GM23338 (cell line): ENCODE data around the gene KPNA4. TPM values are rescaled to one million over a fixed set of nuclear protein-coding genes. Genes with fewer than 3 reads are reported as not detected.

Experiments
- ATAC-seq: fragments of 200-7000 bp; cut with Tn5 transposase; 3 replicates; pipeline ENCODE4 v1.9.1; 2020
- DNase-seq: peaks from one replicate; pipeline ENCODE4 v3.0.0-alpha.2; 2015; ENCODE audit warnings: low spot score
- H2AFZ ChIP-seq: fragments of 200-600 bp; sonication (generic); 2 replicates; pipeline ENCODE4 v1.8.0; 2016; ENCODE audit warnings: antibody characterized with exemption, mild to moderate bottlenecking, moderate library complexity
- H3F3A ChIP-seq: fragments of 200-600 bp; sonication (generic); replicated peaks from 2 replicates; pipeline ENCODE4 v1.8.0; 2017; ENCODE audit warnings: antibody characterized with exemption, mixed run types, low read depth
- H3K27ac ChIP-seq: fragments of 200-600 bp; sonication (generic); 2 replicates; pipeline ENCODE4 v1.6.1; 2016; ENCODE audit warnings: low read depth
- H3K27me3 ChIP-seq: fragments of 200-600 bp; sonication (generic); 2 replicates; pipeline ENCODE4 v1.8.0; 2016; ENCODE audit warnings: mild to moderate bottlenecking, mixed run types, moderate library complexity; ENCODE audit not compliant: insufficient read depth
- H3K36me3 ChIP-seq: fragments of 200-600 bp; sonication (generic); 2 replicates; pipeline ENCODE4 v1.8.0; 2016; ENCODE audit warnings: mild to moderate bottlenecking; ENCODE audit not compliant: insufficient read depth
- H3K4me1 ChIP-seq: fragments of 200-600 bp; sonication (generic); 2 replicates; pipeline ENCODE4 v1.8.0; 2016; ENCODE audit warnings: mild to moderate bottlenecking, moderate library complexity; ENCODE audit not compliant: insufficient read depth
- H3K4me2 ChIP-seq: fragments of 200-600 bp; sonication (generic); 2 replicates; pipeline ENCODE4 v1.7.1; 2017; ENCODE audit warnings: mixed run types
- H3K4me3 ChIP-seq: fragments of 200-600 bp; sonication (generic); 2 replicates; pipeline ENCODE4 v1.6.1; 2016; ENCODE audit warnings: mixed run types
- H3K79me2 ChIP-seq: fragments of 200-600 bp; sonication (generic); replicated peaks from 2 replicates; pipeline ENCODE4 v1.8.0; 2017; ENCODE audit warnings: mild to moderate bottlenecking; ENCODE audit not compliant: insufficient read depth
- H3K9me2 ChIP-seq: fragments of 200-600 bp; sonication (generic); 2 replicates; pipeline ENCODE4 v1.8.0; 2017; ENCODE audit not compliant: insufficient read depth
- H4K20me1 ChIP-seq: fragments of 200-600 bp; sonication (generic); replicated peaks from 2 replicates; pipeline ENCODE4 v1.8.0; 2017; ENCODE audit warnings: mild to moderate bottlenecking; ENCODE audit not compliant: insufficient read depth
- H3K27ac Mint-ChIP-seq: 2 replicates; pipeline ENCODE4 v1.8.0; 2020; ENCODE audit warnings: inconsistent platforms, mild to moderate bottlenecking, moderate library complexity, mixed read lengths
- H3K27me3 Mint-ChIP-seq: 3 replicates; pipeline ENCODE4 v1.8.0; 2022; ENCODE audit warnings: low read depth, mild to moderate bottlenecking, moderate library complexity, mixed read lengths, inconsistent platforms; ENCODE audit not compliant: insufficient read depth, poor library complexity
- H3K36me3 Mint-ChIP-seq: 3 replicates; pipeline ENCODE4 v1.8.0; 2021; ENCODE audit warnings: low read depth, mild to moderate bottlenecking, inconsistent platforms, moderate library complexity, mixed read lengths
- H3K4me1 Mint-ChIP-seq: 3 replicates; pipeline ENCODE4 v1.8.0; 2020; ENCODE audit warnings: mild to moderate bottlenecking, inconsistent platforms, mixed read lengths
- H3K4me3 Mint-ChIP-seq: 3 replicates; pipeline ENCODE4 v1.8.0; 2021; ENCODE audit warnings: moderate library complexity, mild to moderate bottlenecking, inconsistent platforms, mixed read lengths
- H3K9me3 Mint-ChIP-seq: 3 replicates; pipeline ENCODE4 v1.8.0; 2020; ENCODE audit warnings: moderate library complexity, mild to moderate bottlenecking, inconsistent platforms, mixed read lengths
- CREB1 ChIP-seq: fragments of 250-450 bp; sonication (Bioruptor Pico); IDR thresholded peaks from 2 replicates; pipeline ENCODE4 v1.5.0; 2020; ENCODE audit warnings: low read depth, mild to moderate bottlenecking, moderate library complexity
- JUNB ChIP-seq: IDR thresholded peaks from one replicate; pipeline ENCODE4 v1.6.1; 2016; ENCODE audit warnings: antibody characterized with exemption; ENCODE audit not compliant: unreplicated experiment
- POLR2AphosphoS5 ChIP-seq: IDR thresholded peaks from 2 replicates; pipeline ENCODE4 v1.6.1; 2016; ENCODE audit warnings: antibody characterized with exemption, low read depth
- ZNF114 ChIP-seq: fragments of 250-450 bp; sonication (Bioruptor Pico); IDR thresholded peaks from 2 replicates; pipeline ENCODE4 v1.5.0; 2020; ENCODE audit warnings: mild to moderate bottlenecking, moderate library complexity
- ZNF331 ChIP-seq: fragments of 250-450 bp; sonication (Bioruptor Pico); IDR thresholded peaks from 2 replicates; pipeline ENCODE4 v1.5.0; 2020; ENCODE audit warnings: low read depth, mild to moderate bottlenecking, moderate library complexity
- polyA plus RNA-seq: library from polyadenylated mRNA; unstranded; fragments of >200 nt; fragmentation: Nextera tagmentation; extraction: Ambion mirVana; gene quantifications from 2 replicates; pipeline ENCODE4 v1.2.1, GENCODE V29; 2016
- total RNA-seq: library from RNA; depleted of rRNA; stranded (reverse); fragments of >200 nt; shearing (Covaris generic); gene quantifications from 2 replicates; pipeline ENCODE4 v1.2.3, GENCODE V29; 2014
- TF ChIP-seq, protein P1 (sequence below): IDR thresholded peaks from one replicate; pipeline ENCODE4 v1.6.1; 2018; ENCODE audit warnings: antibody characterized with exemption; ENCODE audit not compliant: unreplicated experiment
- TF ChIP-seq, protein P2 (sequence below), 2 experiments: fragments of 200-600 bp in 1 of 2; sonication (generic) in 1 of 2; conservative IDR thresholded peaks; 2 replicates each; pipeline versions ENCODE4 v1.5.1 to v1.6.1; 2016 to 2017; ENCODE audit warnings: antibody characterized with exemption in 2 of 2, low read depth in 2 of 2, mild to moderate bottlenecking in 2 of 2, moderate library complexity in 1 of 2
- TF ChIP-seq, protein P3 (sequence below): fragments of 250-450 bp; sonication (Bioruptor Pico); IDR thresholded peaks from 2 replicates; pipeline ENCODE4 v1.5.0; 2020; ENCODE audit warnings: mild to moderate bottlenecking, moderate library complexity

KPNA4 gene
- total and polyA plus RNA-seq, 2 experiments from 2014 or later: 17.8 to 36.2 TPM

DNA sequence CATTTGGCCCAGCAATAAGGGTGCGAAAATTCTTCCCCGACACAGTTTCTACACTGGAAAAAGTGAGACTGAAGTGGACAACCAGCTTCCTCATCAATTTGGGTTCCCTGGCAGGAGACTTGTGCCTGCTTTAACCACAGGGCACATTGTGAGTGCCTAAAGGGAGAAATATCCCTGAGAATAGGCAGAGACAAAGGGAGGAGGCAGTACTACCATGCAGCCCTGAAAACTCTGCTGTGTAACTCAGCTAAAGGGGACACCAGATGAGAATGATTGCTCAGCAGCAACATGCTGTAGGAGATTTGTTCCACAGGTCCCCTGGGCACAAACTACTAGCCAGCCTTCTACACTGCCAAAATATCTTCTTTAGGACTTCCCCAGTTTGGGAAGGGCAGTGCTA is 15.6 kb upstream of the KPNA4 start:
- TF ChIP-seq, protein P1, sequence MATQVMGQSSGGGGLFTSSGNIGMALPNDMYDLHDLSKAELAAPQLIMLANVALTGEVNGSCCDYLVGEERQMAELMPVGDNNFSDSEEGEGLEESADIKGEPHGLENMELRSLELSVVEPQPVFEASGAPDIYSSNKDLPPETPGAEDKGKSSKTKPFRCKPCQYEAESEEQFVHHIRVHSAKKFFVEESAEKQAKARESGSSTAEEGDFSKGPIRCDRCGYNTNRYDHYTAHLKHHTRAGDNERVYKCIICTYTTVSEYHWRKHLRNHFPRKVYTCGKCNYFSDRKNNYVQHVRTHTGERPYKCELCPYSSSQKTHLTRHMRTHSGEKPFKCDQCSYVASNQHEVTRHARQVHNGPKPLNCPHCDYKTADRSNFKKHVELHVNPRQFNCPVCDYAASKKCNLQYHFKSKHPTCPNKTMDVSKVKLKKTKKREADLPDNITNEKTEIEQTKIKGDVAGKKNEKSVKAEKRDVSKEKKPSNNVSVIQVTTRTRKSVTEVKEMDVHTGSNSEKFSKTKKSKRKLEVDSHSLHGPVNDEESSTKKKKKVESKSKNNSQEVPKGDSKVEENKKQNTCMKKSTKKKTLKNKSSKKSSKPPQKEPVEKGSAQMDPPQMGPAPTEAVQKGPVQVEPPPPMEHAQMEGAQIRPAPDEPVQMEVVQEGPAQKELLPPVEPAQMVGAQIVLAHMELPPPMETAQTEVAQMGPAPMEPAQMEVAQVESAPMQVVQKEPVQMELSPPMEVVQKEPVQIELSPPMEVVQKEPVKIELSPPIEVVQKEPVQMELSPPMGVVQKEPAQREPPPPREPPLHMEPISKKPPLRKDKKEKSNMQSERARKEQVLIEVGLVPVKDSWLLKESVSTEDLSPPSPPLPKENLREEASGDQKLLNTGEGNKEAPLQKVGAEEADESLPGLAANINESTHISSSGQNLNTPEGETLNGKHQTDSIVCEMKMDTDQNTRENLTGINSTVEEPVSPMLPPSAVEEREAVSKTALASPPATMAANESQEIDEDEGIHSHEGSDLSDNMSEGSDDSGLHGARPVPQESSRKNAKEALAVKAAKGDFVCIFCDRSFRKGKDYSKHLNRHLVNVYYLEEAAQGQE: no peak
- TF ChIP-seq JUNB (no peak), ZNF114 (CRISPR knock-in tag) (no peak), ZNF331 (CRISPR knock-in tag) (no peak), CREB1 (CRISPR knock-in tag) (no peak), POLR2AphosphoS5 (no peak)
- TF ChIP-seq, protein P2, sequence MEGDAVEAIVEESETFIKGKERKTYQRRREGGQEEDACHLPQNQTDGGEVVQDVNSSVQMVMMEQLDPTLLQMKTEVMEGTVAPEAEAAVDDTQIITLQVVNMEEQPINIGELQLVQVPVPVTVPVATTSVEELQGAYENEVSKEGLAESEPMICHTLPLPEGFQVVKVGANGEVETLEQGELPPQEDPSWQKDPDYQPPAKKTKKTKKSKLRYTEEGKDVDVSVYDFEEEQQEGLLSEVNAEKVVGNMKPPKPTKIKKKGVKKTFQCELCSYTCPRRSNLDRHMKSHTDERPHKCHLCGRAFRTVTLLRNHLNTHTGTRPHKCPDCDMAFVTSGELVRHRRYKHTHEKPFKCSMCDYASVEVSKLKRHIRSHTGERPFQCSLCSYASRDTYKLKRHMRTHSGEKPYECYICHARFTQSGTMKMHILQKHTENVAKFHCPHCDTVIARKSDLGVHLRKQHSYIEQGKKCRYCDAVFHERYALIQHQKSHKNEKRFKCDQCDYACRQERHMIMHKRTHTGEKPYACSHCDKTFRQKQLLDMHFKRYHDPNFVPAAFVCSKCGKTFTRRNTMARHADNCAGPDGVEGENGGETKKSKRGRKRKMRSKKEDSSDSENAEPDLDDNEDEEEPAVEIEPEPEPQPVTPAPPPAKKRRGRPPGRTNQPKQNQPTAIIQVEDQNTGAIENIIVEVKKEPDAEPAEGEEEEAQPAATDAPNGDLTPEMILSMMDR (conservative IDR thresholded peaks at IDR 0.05; ENCODE audit: low read depth in 2 of 2): no peak
- TF ChIP-seq, protein P3, sequence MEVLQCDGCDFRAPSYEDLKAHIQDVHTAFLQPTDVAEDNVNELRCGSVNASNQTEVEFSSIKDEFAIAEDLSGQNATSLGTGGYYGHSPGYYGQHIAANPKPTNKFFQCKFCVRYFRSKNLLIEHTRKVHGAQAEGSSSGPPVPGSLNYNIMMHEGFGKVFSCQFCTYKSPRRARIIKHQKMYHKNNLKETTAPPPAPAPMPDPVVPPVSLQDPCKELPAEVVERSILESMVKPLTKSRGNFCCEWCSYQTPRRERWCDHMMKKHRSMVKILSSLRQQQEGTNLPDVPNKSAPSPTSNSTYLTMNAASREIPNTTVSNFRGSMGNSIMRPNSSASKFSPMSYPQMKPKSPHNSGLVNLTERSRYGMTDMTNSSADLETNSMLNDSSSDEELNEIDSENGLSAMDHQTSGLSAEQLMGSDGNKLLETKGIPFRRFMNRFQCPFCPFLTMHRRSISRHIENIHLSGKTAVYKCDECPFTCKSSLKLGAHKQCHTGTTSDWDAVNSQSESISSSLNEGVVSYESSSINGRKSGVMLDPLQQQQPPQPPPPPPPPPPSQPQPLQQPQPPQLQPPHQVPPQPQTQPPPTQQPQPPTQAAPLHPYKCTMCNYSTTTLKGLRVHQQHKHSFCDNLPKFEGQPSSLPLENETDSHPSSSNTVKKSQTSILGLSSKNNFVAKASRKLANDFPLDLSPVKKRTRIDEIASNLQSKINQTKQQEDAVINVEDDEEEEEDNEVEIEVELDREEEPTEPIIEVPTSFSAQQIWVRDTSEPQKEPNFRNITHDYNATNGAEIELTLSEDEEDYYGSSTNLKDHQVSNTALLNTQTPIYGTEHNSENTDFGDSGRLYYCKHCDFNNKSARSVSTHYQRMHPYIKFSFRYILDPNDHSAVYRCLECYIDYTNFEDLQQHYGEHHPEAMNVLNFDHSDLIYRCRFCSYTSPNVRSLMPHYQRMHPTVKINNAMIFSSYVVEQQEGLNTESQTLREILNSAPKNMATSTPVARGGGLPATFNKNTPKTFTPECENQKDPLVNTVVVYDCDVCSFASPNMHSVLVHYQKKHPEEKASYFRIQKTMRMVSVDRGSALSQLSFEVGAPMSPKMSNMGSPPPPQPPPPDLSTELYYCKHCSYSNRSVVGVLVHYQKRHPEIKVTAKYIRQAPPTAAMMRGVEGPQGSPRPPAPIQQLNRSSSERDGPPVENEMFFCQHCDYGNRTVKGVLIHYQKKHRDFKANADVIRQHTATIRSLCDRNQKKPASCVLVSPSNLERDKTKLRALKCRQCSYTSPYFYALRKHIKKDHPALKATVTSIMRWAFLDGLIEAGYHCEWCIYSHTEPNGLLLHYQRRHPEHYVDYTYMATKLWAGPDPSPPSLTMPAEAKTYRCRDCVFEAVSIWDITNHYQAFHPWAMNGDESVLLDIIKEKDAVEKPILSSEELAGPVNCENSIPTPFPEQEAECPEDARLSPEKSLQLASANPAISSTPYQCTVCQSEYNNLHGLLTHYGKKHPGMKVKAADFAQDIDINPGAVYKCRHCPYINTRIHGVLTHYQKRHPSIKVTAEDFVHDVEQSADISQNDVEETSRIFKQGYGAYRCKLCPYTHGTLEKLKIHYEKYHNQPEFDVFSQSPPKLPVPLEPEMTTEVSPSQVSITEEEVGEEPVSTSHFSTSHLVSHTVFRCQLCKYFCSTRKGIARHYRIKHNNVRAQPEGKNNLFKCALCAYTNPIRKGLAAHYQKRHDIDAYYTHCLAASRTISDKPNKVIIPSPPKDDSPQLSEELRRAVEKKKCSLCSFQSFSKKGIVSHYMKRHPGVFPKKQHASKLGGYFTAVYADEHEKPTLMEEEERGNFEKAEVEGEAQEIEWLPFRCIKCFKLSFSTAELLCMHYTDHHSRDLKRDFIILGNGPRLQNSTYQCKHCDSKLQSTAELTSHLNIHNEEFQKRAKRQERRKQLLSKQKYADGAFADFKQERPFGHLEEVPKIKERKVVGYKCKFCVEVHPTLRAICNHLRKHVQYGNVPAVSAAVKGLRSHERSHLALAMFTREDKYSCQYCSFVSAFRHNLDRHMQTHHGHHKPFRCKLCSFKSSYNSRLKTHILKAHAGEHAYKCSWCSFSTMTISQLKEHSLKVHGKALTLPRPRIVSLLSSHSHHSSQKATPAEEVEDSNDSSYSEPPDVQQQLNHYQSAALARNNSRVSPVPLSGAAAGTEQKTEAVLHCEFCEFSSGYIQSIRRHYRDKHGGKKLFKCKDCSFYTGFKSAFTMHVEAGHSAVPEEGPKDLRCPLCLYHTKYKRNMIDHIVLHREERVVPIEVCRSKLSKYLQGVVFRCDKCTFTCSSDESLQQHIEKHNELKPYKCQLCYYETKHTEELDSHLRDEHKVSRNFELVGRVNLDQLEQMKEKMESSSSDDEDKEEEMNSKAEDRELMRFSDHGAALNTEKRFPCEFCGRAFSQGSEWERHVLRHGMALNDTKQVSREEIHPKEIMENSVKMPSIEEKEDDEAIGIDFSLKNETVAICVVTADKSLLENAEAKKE: no peak
- H3K79me2 ChIP-seq: no peaks in the 10 kb centered on the region
- no peaks in the 10 kb centered on the region for H3K27me3 ChIP-seq

More for the DNA sequence above, 15.6 kb upstream of the KPNA4 start:
- Histone ChIP-seq H3K4me3 (no peak overlapping the region), H3K27ac (no peak overlapping the region), H3K4me1 (no peaks in the 10 kb centered on the region), H3K9me2 (no peaks in the 10 kb centered on the region), H3F3A (no peaks in the 10 kb centered on the region), H4K20me1 (no peaks in the 10 kb centered on the region), H3K36me3 (no peaks in the 10 kb centered on the region), H3K4me2 (no peak overlapping the region), H2AFZ (peak overlapping the region; percentile 87)
- ATAC-seq (peak; percentile 74), DNase-seq (no peak)
- H3K9me3 Mint-ChIP-seq: no peaks in the 10 kb centered on the region
- H3K36me3 Mint-ChIP-seq: no peaks in the 10 kb centered on the region
- H3K27me3 Mint-ChIP-seq: peaks cover 3% of the 10 kb centered on the region
- no peak overlapping the region for H3K4me3 Mint-ChIP-seq
- no peak overlapping the region for H3K27ac Mint-ChIP-seq
- H3K4me1 Mint-ChIP-seq: no peaks in the 10 kb centered on the region
